ENCODE results near the gene IL13RA1. TPM values are rescaled to one million over a fixed set of nuclear protein-coding genes. Genes with fewer than 3 reads are reported as not detected.

Gene IL13RA1
- total RNA-seq, 1 experiment from 2014 or later = 7.2 TPM

DNA sequence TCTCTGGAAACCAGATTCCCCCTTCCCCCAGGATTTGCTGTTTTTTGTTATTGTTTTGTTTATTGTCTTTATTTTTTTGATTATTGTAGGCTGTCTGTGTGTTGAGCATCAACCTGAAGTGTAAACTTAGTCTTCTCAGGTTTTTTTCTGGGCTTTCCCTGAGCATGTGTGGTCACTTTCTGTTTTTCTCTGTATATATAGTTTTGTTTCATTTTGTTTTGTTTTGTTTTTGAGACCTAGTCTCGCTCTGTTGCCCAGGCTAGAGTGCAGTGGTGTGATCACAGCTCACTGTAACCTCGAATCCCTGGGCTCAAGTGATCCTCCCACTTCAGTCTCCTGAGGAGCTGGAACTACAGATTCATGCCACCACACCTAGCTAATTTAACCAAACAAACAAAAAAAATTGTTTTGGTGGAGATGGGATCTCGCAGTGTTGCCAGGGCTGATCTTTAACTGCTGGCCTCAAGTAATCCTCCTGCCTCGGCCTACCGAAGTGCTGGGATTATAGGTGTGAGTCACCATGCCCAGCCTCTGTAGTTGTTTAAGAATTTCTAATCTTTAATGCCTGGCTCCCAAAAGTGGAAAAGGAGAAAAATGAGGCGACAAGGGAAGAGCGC is 9.1 kb downstream of the IL13RA1 start:
- intact Hi-C loops (cut with micrococcal nuclease; ENCODE audit: unreplicated experiment) = no loop called here
- H3K4me3 ChIP-seq (ENCODE audit: low read depth, low read length, poor library complexity, severe bottlenecking) = no peak overlapping the region
- DNase-seq (ENCODE audit: low spot score) = no peak
- TF ChIP-seq, protein P1, sequence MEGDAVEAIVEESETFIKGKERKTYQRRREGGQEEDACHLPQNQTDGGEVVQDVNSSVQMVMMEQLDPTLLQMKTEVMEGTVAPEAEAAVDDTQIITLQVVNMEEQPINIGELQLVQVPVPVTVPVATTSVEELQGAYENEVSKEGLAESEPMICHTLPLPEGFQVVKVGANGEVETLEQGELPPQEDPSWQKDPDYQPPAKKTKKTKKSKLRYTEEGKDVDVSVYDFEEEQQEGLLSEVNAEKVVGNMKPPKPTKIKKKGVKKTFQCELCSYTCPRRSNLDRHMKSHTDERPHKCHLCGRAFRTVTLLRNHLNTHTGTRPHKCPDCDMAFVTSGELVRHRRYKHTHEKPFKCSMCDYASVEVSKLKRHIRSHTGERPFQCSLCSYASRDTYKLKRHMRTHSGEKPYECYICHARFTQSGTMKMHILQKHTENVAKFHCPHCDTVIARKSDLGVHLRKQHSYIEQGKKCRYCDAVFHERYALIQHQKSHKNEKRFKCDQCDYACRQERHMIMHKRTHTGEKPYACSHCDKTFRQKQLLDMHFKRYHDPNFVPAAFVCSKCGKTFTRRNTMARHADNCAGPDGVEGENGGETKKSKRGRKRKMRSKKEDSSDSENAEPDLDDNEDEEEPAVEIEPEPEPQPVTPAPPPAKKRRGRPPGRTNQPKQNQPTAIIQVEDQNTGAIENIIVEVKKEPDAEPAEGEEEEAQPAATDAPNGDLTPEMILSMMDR (conservative IDR thresholded peaks at IDR 0.05; ENCODE audit: low read depth, low read length) = no peak
- TF ChIP-seq EZH2 (IDR thresholded peaks at IDR 0.05; ENCODE audit: borderline replicate concordance, low read depth, low read length, poor library complexity, severe bottlenecking) = no peak
- H3K9me3 ChIP-seq (ENCODE audit: low read depth, low read length, poor library complexity, severe bottlenecking) = no peaks in the 10 kb centered on the region
- no peaks in the 10 kb centered on the region for H3K27me3 ChIP-seq (replicated peaks; ENCODE audit: insufficient read depth, low read depth, low read length, poor library complexity)
- H3K27ac ChIP-seq (ENCODE audit: low read depth, low read length, poor library complexity, severe bottlenecking) = no peak overlapping the region
- no peaks in the 10 kb centered on the region for H3K36me3 ChIP-seq (ENCODE audit: insufficient read depth, low read length, poor library complexity, severe bottlenecking)
- no peaks in the 10 kb centered on the region for H3K4me1 ChIP-seq (ENCODE audit: insufficient read depth, low read length, poor library complexity, severe bottlenecking)
- BruUV-seq (replicated peaks) = no TSS peak
- POLR2A ChIA-PET (ENCODE audit: low non-redundant PET) = no interaction called here
- CTCF ChIA-PET = no interaction called here

DNA sequence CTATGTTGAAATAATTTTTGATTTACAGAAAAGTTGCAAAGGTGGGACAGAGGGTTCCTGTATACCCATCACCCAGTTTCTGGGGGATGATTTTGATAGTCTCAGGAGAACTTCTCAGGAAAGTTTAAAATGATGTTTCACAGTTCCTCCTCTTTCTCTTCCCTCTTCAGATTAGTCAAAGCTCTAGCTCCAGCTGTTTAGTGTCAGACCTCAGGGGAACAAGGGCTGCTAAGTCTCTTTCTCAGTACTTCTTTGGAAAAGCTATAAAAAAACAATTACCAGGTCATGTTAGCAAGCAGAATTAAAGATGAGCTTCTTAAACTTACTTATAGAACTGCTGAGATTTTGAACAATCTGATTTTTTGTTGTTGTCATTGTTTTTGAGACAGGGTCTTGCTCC is 12.2 kb downstream of the IL13RA1 start:
- Histone ChIP-seq H3K4me1 (ENCODE audit: insufficient read depth, low read length, poor library complexity, severe bottlenecking) (no peaks in the 10 kb centered on the region), H3K4me3 (ENCODE audit: low read depth, low read length, poor library complexity, severe bottlenecking) (no peak overlapping the region), H3K27me3 (replicated peaks; ENCODE audit: insufficient read depth, low read depth, low read length, poor library complexity) (no peaks in the 10 kb centered on the region), H3K27ac (ENCODE audit: low read depth, low read length, poor library complexity, severe bottlenecking) (no peak overlapping the region), H3K9me3 (ENCODE audit: low read depth, low read length, poor library complexity, severe bottlenecking) (no peaks in the 10 kb centered on the region), H3K36me3 (ENCODE audit: insufficient read depth, low read length, poor library complexity, severe bottlenecking) (no peaks in the 10 kb centered on the region)
- intact Hi-C loops (cut with micrococcal nuclease; ENCODE audit: unreplicated experiment) = no loop called here
- POLR2A ChIA-PET (ENCODE audit: low non-redundant PET) = no interaction called here
- TF ChIP-seq, protein P1 (conservative IDR thresholded peaks at IDR 0.05; ENCODE audit: low read depth, low read length) = no peak
- TF ChIP-seq EZH2 (IDR thresholded peaks at IDR 0.05; ENCODE audit: borderline replicate concordance, low read depth, low read length, poor library complexity, severe bottlenecking) = no peak
- no TSS peak for BruUV-seq (replicated peaks)
- DNase-seq (ENCODE audit: low spot score) = no peak
- CTCF ChIA-PET = no interaction called here

DNA sequence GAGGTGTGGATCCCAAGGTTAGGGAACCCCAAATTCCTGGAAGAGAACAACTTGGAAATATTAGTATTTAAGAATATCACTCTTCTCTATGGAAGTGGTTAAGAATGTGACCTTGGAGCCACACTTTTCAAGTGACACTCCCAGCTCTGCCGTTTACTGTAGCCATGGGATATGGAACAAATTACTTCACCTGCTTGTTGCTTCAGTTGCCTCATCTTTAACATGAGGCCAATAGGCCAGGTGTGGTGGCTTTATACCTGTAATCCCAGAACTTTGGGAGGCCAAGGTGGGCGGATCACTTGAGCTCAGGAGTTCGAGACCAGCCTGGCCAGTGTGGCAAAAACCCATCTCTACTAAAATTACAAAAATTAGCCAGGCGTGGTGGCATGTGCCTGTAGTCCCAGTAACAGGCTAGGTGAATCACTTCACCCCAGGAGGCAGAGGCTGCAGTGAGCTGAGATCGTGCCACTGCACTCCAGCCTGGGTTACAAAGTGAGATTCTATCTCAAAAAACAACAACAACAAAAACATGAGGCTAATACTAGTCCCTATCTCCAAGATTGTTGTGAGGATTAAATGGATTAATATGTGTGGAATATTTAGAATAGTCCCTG is 13.0 kb downstream of the IL13RA1 start:
- H3K9me3 ChIP-seq (ENCODE audit: low read depth, low read length, poor library complexity, severe bottlenecking) = no peaks in the 10 kb centered on the region
- no peaks in the 10 kb centered on the region for H3K36me3 ChIP-seq (ENCODE audit: insufficient read depth, low read length, poor library complexity, severe bottlenecking)
- ChIA-PET CTCF (no interaction called here), POLR2A (ENCODE audit: low non-redundant PET) (no interaction called here)
- TF ChIP-seq, protein P1 (conservative IDR thresholded peaks at IDR 0.05; ENCODE audit: low read depth, low read length) = no peak
- TF ChIP-seq EZH2 (IDR thresholded peaks at IDR 0.05; ENCODE audit: borderline replicate concordance, low read depth, low read length, poor library complexity, severe bottlenecking) = no peak
- intact Hi-C loops (cut with micrococcal nuclease; ENCODE audit: unreplicated experiment) = no loop called here
- no peak for DNase-seq (ENCODE audit: low spot score)
- H3K27me3 ChIP-seq (replicated peaks; ENCODE audit: insufficient read depth, low read depth, low read length, poor library complexity) = no peaks in the 10 kb centered on the region
- BruUV-seq (replicated peaks) = no TSS peak
- peaks cover 7% of the 10 kb centered on the region for H3K4me1 ChIP-seq (ENCODE audit: insufficient read depth, low read length, poor library complexity, severe bottlenecking)
- no peak overlapping the region for H3K27ac ChIP-seq (ENCODE audit: low read depth, low read length, poor library complexity, severe bottlenecking)
- no peak overlapping the region for H3K4me3 ChIP-seq (ENCODE audit: low read depth, low read length, poor library complexity, severe bottlenecking)
